Endothelial cell of umbilical vein (primary cell): Measurements from ENCODE around the gene TRAF3. TPM values are rescaled to one million over a fixed set of nuclear protein-coding genes. Genes with fewer than 3 reads are reported as not detected.

Experiments
- BruUV-seq: library from RNA; stranded (reverse); fragments of 400-500 nt; replicated peaks from 2 replicates; lab custom pipeline; 2021; lab: Mats Ljungman, UMichigan
- CTCF ChIA-PET: fragments of 300-600, 350-600 bp; sonication (Branson Sonifier 250); formaldehyde crosslinking; loops from one replicate; lab custom pipeline; 2021; ENCODE audit warnings: antibody characterized with exemption, inconsistent platforms; lab: Charles Lee
- POLR2A ChIA-PET: fragments of 300-600, 350-600 bp; sonication (Branson Sonifier 250); formaldehyde crosslinking; loops from one replicate; lab custom pipeline; 2021; ENCODE audit warnings: antibody characterized with exemption, inconsistent platforms; lab: Charles Lee
- DNase-seq: peaks from one replicate; pipeline ENCODE4 v3.0.0-alpha.2; 2011; ENCODE audit warnings: low read depth, low spot score
- FAIRE-seq: peaks from 2 replicates; lab custom pipeline; 2011; peaks lifted over from hg19 to GRCh38; lab: Jason Lieb, UNC
- H2AFZ ChIP-seq: 2 replicates; pipeline ENCODE4 v1.6.0; 2012; ENCODE audit warnings: low read depth, low read length, control low read depth, inconsistent platforms
- H3K27ac ChIP-seq: 2 replicates; pipeline ENCODE4 v1.5.1; 2011; ENCODE audit warnings: low read depth, mild to moderate bottlenecking, control low read depth, low read length, moderate library complexity; ENCODE audit not compliant: insufficient read depth
- H3K27me3 ChIP-seq, 2 experiments: 2 replicates each; pipeline versions ENCODE4 v1.6.0 to v1.6.1; 2011; ENCODE audit warnings: low read length in 2 of 2, mixed read lengths in 1 of 2; ENCODE audit not compliant: control insufficient read depth in 2 of 2, insufficient read depth in 2 of 2
- H3K36me3 ChIP-seq, 2 experiments: 2 replicates in 1 of 2; 3 replicates in 1 of 2; pipeline ENCODE4 v1.5.1; 2011; ENCODE audit warnings: low read length in 2 of 2, mild to moderate bottlenecking in 1 of 2, moderate library complexity in 1 of 2; ENCODE audit not compliant: control insufficient read depth in 2 of 2, insufficient read depth in 2 of 2; ENCODE audit errors: extremely low read depth in 1 of 2
- H3K4me1 ChIP-seq: 3 replicates; pipeline ENCODE4 v1.5.1; 2011; ENCODE audit warnings: mild to moderate bottlenecking, low read length; ENCODE audit not compliant: control insufficient read depth, insufficient read depth; ENCODE audit errors: extremely low read depth
- H3K4me2 ChIP-seq: 2 replicates; pipeline ENCODE4 v1.6.1; 2011; ENCODE audit warnings: low read length, control low read depth, mixed read lengths; ENCODE audit not compliant: insufficient read depth
- H3K4me3 ChIP-seq, 3 experiments: fragments of 200-600 bp in 1 of 3; sonication (generic), shearing (Covaris generic) in 1 of 3; replicated peaks in 1 of 3; 2 replicates each; pipeline ENCODE4 v1.5.1; 2011 to 2016; ENCODE audit warnings: control low read depth in 3 of 3, low read length in 3 of 3, mild to moderate bottlenecking in 2 of 3, inconsistent platforms in 1 of 3, low read depth in 1 of 3, moderate library complexity in 1 of 3; ENCODE audit not compliant: insufficient read depth in 1 of 3
- H3K79me2 ChIP-seq: 2 replicates; pipeline ENCODE4 v1.6.0; 2012; ENCODE audit warnings: low read length, inconsistent platforms; ENCODE audit not compliant: control insufficient read depth, insufficient read depth
- H3K9ac ChIP-seq: replicated peaks from 2 replicates; pipeline ENCODE3; 2011; ENCODE audit warnings: low read length, control low read depth; ENCODE audit not compliant: insufficient read depth; ENCODE audit errors: extremely low read depth
- H3K9me1 ChIP-seq: replicated peaks from 3 replicates; pipeline ENCODE4 v1.6.0; 2011; ENCODE audit warnings: mild to moderate bottlenecking, low read length; ENCODE audit not compliant: control insufficient read depth, insufficient read depth; ENCODE audit errors: extremely low read depth
- H3K9me3 ChIP-seq: replicated peaks from 2 replicates; pipeline ENCODE4 v1.5.1; 2012; ENCODE audit warnings: low read length, inconsistent platforms; ENCODE audit not compliant: control insufficient read depth, insufficient read depth
- H4K20me1 ChIP-seq: replicated peaks from 2 replicates; pipeline ENCODE3; 2011; ENCODE audit warnings: mild to moderate bottlenecking, low read length; ENCODE audit not compliant: control insufficient read depth, insufficient read depth; ENCODE audit errors: extremely low read depth
- CTCF ChIP-seq, 2 donors: IDR thresholded peaks; 1 replicate in 1 of 2; 2 replicates in 1 of 2; pipeline ENCODE4 v1.5.1; 2011; ENCODE audit warnings: low read length in 2 of 2, mild to moderate bottlenecking in 2 of 2, moderate library complexity in 2 of 2, control low read depth in 1 of 2, inconsistent platforms in 1 of 2, low read depth in 1 of 2; ENCODE audit not compliant: insufficient read depth in 1 of 2; ENCODE audit errors: extremely low read depth in 1 of 2
- EZH2 ChIP-seq: IDR thresholded peaks from 2 replicates; pipeline ENCODE4 v1.6.1; 2012; ENCODE audit warnings: borderline replicate concordance, low read depth, mild to moderate bottlenecking, moderate library complexity, low read length, inconsistent platforms; ENCODE audit not compliant: severe bottlenecking
- FOS ChIP-seq: IDR thresholded peaks from 2 replicates; pipeline ENCODE4 v1.6.1; 2011; ENCODE audit warnings: mild to moderate bottlenecking, low read length, moderate library complexity, borderline replicate concordance; ENCODE audit not compliant: insufficient read depth
- GATA2 ChIP-seq: IDR thresholded peaks from 2 replicates; pipeline ENCODE4 v1.7.0; 2011; ENCODE audit warnings: low read depth, mild to moderate bottlenecking, moderate library complexity, mixed read lengths, low read length; ENCODE audit not compliant: insufficient read length, insufficient read depth
- JUN ChIP-seq: IDR thresholded peaks from 2 replicates; pipeline ENCODE4 v1.6.1; 2011; ENCODE audit warnings: borderline replicate concordance, low read depth; ENCODE audit not compliant: insufficient read length, insufficient read depth
- MAX ChIP-seq: IDR thresholded peaks from 2 replicates; pipeline ENCODE4 v1.6.1; 2011; ENCODE audit not compliant: insufficient read depth, insufficient read length
- MYC ChIP-seq: IDR thresholded peaks from one replicate; pipeline ENCODE4 v1.6.1; 2011; ENCODE audit warnings: mild to moderate bottlenecking, low read depth, low read length
- POLR2A ChIP-seq: IDR thresholded peaks from 2 replicates; pipeline ENCODE4 v1.6.1; 2012; ENCODE audit warnings: low read depth, mild to moderate bottlenecking, control low read depth, low read length
- POLR2AphosphoS5 ChIP-seq: IDR thresholded peaks from 2 replicates; pipeline ENCODE4 v1.6.1; 2012; ENCODE audit warnings: low read depth, mild to moderate bottlenecking, control low read depth, low read length, moderate library complexity; ENCODE audit not compliant: insufficient read depth
- dilution Hi-C: fragments of 300-500 bp; cut with MboI; formaldehyde crosslinking; loops from one replicate; pipeline ENCODE4 v1.15.0; 2019; ENCODE audit warnings: low sequenced_read_pairs; ENCODE audit not compliant: extremely low pct_ligation_motif_present
- intact Hi-C: fragments of 100-400 bp; cut with micrococcal nuclease; formaldehyde crosslinking; loops from one replicate; pipeline ENCODE4 v1.10.0; 2022
- polyA plus RNA-seq, 4 experiments: library from polyadenylated mRNA; depleted of rRNA in 3 of 4; stranded (reverse) in 3 of 4; unstranded in 1 of 4; fragments of >200 nt; gene quantifications; 2 replicates each; pipeline versions ENCODE4 v1.2.1 to v1.2.3, GENCODE V29; 2011 to 2012; ENCODE audit warnings: missing spikeins in 1 of 4
- total RNA-seq: library from RNA; stranded (reverse); gene quantifications from 2 replicates; pipeline ENCODE4 v1.2.3, GENCODE V29; 2021

TRAF3 gene
- total and polyA plus RNA-seq, 2 donors (not counting 3 experiments of a cell fraction or from before 2014, with no cell fraction given) = 14.4 to 27.6 TPM

- Histone ChIP-seq H2AFZ (no peak overlapping the region), H4K20me1 (no peaks in the 10 kb centered on the region), H3K4me2 (no peak overlapping the region), H3K4me1 (no peaks in the 10 kb centered on the region), H3K27me3 (no peaks in the 10 kb centered on the region), H3K9ac (no peak overlapping the region), H3K27ac (no peak overlapping the region), H3K9me1 (no peaks in the 10 kb centered on the region), H3K36me3 (peaks cover 0 to 5% of the 10 kb centered on the region in 2 experiments), H3K79me2 (no peaks in the 10 kb centered on the region), H3K9me3 (no peaks in the 10 kb centered on the region), H3K4me3 (no peak overlapping the region)
- TF ChIP-seq GATA2 = no peak
- TF ChIP-seq POLR2AphosphoS5 = no peak
- TF ChIP-seq POLR2A = no peak
- TF ChIP-seq MYC = no peak
- no peak for TF ChIP-seq EZH2
- no peak for TF ChIP-seq FOS
- no peak for TF ChIP-seq CTCF (IDR thresholded peaks at IDR 0.05; ENCODE audit: extremely low read depth in 1 of 2, insufficient read depth in 1 of 2, low read depth in 1 of 2, low read length in 2 of 2)
- TF ChIP-seq JUN = no peak
- no peak for TF ChIP-seq MAX
- intact Hi-C loops (no loop called here), dilution Hi-C loops (no loop called here)
- CTCF ChIA-PET = interaction anchor here (0.6 kb wide), 1 partner anchor 40 kb away, joined by 3 read pairs; no protein-coding TSS in a partner anchor
- BruUV-seq = no TSS peak
- no peak for FAIRE-seq
- no peak for DNase-seq
- POLR2A ChIA-PET = no interaction called here
Observed at GRCh38 chr14:102734436-102734835, 42.8 kb upstream of the TRAF3 start.
